ENCODE measurements around the gene GLIS1. TPM values are rescaled to one million over a fixed set of nuclear protein-coding genes. Genes with fewer than 3 reads are reported as not detected.

Gene GLIS1
- total RNA-seq, 1 donor: 2.9 TPM

- Histone ChIP-seq H2AFZ (ENCODE audit: low read length) (no peak overlapping the region), H3K4me2 (ENCODE audit: insufficient read depth, low read length) (no peak overlapping the region), H3K4me3 (ENCODE audit: insufficient read depth, low read length) (no peak overlapping the region), H3K4me1 (ENCODE audit: insufficient read depth, low read length) (peaks cover 11% of the 10 kb centered on the region), H3K36me3 (ENCODE audit: insufficient read depth, low read length) (no peaks in the 10 kb centered on the region), H4K20me1 (ENCODE audit: insufficient read depth, low read length) (peaks cover 35% of the 10 kb centered on the region), H3K9me3 (ENCODE audit: low read depth, low read length) (no peaks in the 10 kb centered on the region), H3K27ac (ENCODE audit: low read depth, low read length) (no peak overlapping the region), H3K79me2 (ENCODE audit: insufficient read depth, low read length) (no peaks in the 10 kb centered on the region), H3K27me3 (ENCODE audit: insufficient read depth, low read length) (no peaks in the 10 kb centered on the region)
- DNase-seq (ENCODE audit: insufficient read length, low spot score, missing footprints): no peak
- TF ChIP-seq CTCF (IDR thresholded peaks at IDR 0.05; ENCODE audit: extremely low read depth, low read depth, low read length): no peak
Measured at GRCh38 chr1:53620061-53620855, 118.7 kb downstream of the GLIS1 start.

DNA sequence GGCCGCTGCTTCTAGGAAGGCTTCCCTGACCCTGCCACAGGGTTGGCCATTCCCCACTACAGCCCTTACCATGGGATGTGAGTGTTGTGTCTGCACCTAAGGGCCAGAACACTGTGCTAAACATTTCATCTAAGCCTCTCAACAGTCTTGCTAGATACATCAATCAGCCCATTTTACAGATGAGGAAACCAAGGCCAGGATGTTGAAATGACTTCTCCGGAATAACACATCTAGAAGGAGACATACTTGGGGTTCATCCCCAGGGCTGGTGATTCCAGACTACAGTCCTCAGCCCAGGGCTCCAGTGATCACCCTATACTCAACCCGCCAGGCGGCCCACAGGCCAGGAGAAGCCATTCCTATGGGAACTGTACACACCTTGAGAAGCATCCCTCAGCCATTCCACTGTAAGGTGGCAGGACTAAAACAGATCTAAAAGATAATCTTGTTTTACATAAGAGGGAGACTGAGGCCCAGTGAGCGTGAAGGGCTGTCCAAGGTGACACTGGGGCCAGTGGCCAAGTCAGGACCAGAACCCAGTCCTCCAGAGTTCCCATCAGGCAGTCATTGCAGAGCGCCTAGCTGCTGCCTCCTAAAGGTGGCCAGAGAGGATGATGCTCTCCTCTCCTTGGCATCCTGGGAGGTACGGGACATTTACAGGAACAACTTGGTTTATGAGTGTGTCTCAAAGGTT, 119.5 kb downstream of the GLIS1 start:
- Histone ChIP-seq H4K20me1 (ENCODE audit: insufficient read depth, low read length) (peaks cover 34% of the 10 kb centered on the region), H3K36me3 (ENCODE audit: insufficient read depth, low read length) (no peaks in the 10 kb centered on the region), H3K4me3 (ENCODE audit: insufficient read depth, low read length) (no peak overlapping the region), H3K27me3 (ENCODE audit: insufficient read depth, low read length) (no peaks in the 10 kb centered on the region), H3K9me3 (ENCODE audit: low read depth, low read length) (no peaks in the 10 kb centered on the region), H2AFZ (ENCODE audit: low read length) (no peak overlapping the region), H3K79me2 (ENCODE audit: insufficient read depth, low read length) (no peaks in the 10 kb centered on the region), H3K4me1 (ENCODE audit: insufficient read depth, low read length) (peaks cover 9% of the 10 kb centered on the region), H3K27ac (ENCODE audit: low read depth, low read length) (no peak overlapping the region), H3K4me2 (ENCODE audit: insufficient read depth, low read length) (no peak overlapping the region)
- DNase-seq (ENCODE audit: insufficient read length, low spot score, missing footprints): peak; percentile 71
- no peak for TF ChIP-seq CTCF (IDR thresholded peaks at IDR 0.05; ENCODE audit: extremely low read depth, low read depth, low read length)

DNA sequence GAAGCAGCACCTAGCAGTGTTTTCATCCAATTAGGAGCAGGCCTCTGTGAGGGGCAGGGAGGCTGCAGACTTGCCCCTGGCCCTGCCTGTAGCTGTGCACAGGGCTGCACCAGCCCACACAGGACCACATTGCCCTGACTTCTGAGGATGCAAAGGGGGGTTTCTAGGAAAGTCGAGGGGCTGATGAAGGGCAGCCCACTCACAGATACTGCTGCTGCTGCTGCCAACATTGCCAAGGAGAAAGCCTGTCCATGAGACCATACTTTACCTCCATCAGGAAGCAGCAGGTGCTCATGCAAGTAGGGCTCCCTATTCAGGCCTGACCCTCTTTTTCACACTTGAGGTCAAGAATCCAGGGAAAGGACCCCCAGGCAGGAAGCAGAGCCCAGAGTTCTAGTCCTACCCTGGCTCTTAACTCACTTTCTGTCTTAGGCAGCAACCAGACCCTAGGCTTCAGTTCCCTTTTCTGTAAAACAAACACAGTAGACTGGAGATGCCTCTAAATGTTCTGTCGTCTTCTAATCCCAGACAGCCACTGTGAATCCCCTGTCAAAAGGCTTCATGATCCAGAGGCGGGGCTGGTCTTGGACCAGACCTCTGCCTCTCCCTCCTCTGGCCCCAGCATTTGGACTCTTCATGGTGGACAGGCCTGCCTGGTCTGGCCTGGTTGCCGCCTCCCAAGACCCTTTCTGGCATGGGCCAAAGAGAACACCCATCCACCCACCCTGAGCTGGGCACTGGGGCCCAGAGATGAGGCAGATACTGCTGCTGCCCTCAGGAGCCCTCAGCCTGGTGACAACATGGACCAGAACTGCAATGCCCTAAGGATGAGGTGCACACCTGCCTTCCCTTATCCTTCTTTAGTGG, 120.2 kb downstream of the GLIS1 start:
- Histone ChIP-seq H4K20me1 (ENCODE audit: insufficient read depth, low read length) (peaks cover 36% of the 10 kb centered on the region), H3K4me2 (ENCODE audit: insufficient read depth, low read length) (no peak overlapping the region), H3K4me3 (ENCODE audit: insufficient read depth, low read length) (no peak overlapping the region), H3K36me3 (ENCODE audit: insufficient read depth, low read length) (no peaks in the 10 kb centered on the region), H3K79me2 (ENCODE audit: insufficient read depth, low read length) (no peaks in the 10 kb centered on the region), H3K27ac (ENCODE audit: low read depth, low read length) (no peak overlapping the region), H3K27me3 (ENCODE audit: insufficient read depth, low read length) (no peaks in the 10 kb centered on the region), H2AFZ (ENCODE audit: low read length) (no peak overlapping the region), H3K9me3 (ENCODE audit: low read depth, low read length) (no peaks in the 10 kb centered on the region), H3K4me1 (ENCODE audit: insufficient read depth, low read length) (peaks cover 9% of the 10 kb centered on the region)
- no peak for TF ChIP-seq CTCF (IDR thresholded peaks at IDR 0.05; ENCODE audit: extremely low read depth, low read depth, low read length)
- no peak for DNase-seq (ENCODE audit: insufficient read length, low spot score, missing footprints)

All from osteoblast (primary cell).